Natural killer cell (primary cell): ENCODE results near the gene SYNPO. TPM values are rescaled to one million over a fixed set of nuclear protein-coding genes. Genes with fewer than 3 reads are reported as not detected.

Experiments used
- ATAC-seq, 3 donors: fragments of 150-1000 bp in 2 of 3; fragments of 200-7000 bp in 1 of 3; cut with Tn5 transposase; 1 replicate in 1 of 3; 2 replicates in 2 of 3; pipeline ENCODE4 v1.10.0; 2021; ENCODE audit warnings: mild to moderate bottlenecking in 2 of 3, moderate library complexity in 2 of 3
- DNase-seq, 2 donors: peaks; one replicate each; pipeline versions ENCODE4 v3.0.0 to v3.0.0-alpha.2; 2013 to 2021; ENCODE audit warnings: mixed read lengths in 1 of 2
- H3K27ac ChIP-seq: one replicate; pipeline ENCODE4 v1.5.1; 2013; ENCODE audit warnings: mild to moderate bottlenecking, low read length
- H3K27me3 ChIP-seq: one replicate; pipeline ENCODE4 v1.6.1; 2013; ENCODE audit warnings: low read length; ENCODE audit not compliant: control insufficient read depth, insufficient read depth
- H3K36me3 ChIP-seq: one replicate; pipeline ENCODE4 v1.6.1; 2013; ENCODE audit warnings: low read length; ENCODE audit not compliant: control insufficient read depth, insufficient read depth
- H3K4me1 ChIP-seq: one replicate; pipeline ENCODE4 v1.6.1; 2013; ENCODE audit warnings: low read length; ENCODE audit not compliant: control insufficient read depth, insufficient read depth
- H3K4me3 ChIP-seq: one replicate; pipeline ENCODE4 v1.5.1; 2013; ENCODE audit warnings: low read length
- H3K9me3 ChIP-seq: one replicate; pipeline ENCODE4 v1.6.1; 2013; ENCODE audit warnings: low read length; ENCODE audit not compliant: control insufficient read depth, insufficient read depth
- H3K27ac Mint-ChIP-seq, 2 donors: one replicate each; pipeline ENCODE4 v1.8.0; 2022; ENCODE audit warnings: mild to moderate bottlenecking in 2 of 2, mixed read lengths in 2 of 2, moderate library complexity in 1 of 2
- H3K27me3 Mint-ChIP-seq, 2 donors: one replicate each; pipeline ENCODE4 v1.8.0; 2022; ENCODE audit warnings: low read depth in 2 of 2, mixed read lengths in 2 of 2
- H3K36me3 Mint-ChIP-seq: one replicate; pipeline ENCODE4 v1.8.0; 2022; ENCODE audit warnings: mixed read lengths
- H3K4me1 Mint-ChIP-seq, 2 donors: one replicate each; pipeline ENCODE4 v1.8.0; 2022; ENCODE audit warnings: mixed read lengths in 2 of 2
- H3K4me3 Mint-ChIP-seq: one replicate; pipeline ENCODE4 v1.8.0; 2022; ENCODE audit warnings: mild to moderate bottlenecking, moderate library complexity, mixed read lengths
- H3K9me3 Mint-ChIP-seq, 2 donors: one replicate each; pipeline ENCODE4 v1.8.0; 2022; ENCODE audit warnings: mixed read lengths in 2 of 2
- whole genome bisulfite sequencing: methylation state at CpG from one replicate; pipeline ENCODE4 v1.1.7; 2013; ENCODE audit warnings: missing lambda C conversion rate; ENCODE audit not compliant: insufficient coverage; 5-methylcytosine and 5-hydroxymethylcytosine counted together
- intact Hi-C: fragments of 100-400 bp; cut with micrococcal nuclease; formaldehyde crosslinking; loops from one replicate; pipeline ENCODE4 v1.14.2; 2022
- total RNA-seq, 4 donors: library from RNA; stranded (reverse); fragments of 120-200 nt in 1 of 4; gene quantifications; one replicate each; pipeline versions ENCODE4 v1.2.3 to v1.2.4, GENCODE V29; 2013 to 2022
- TF ChIP-seq, protein P1 (sequence below): fragments of 200-600 bp; IDR thresholded peaks from one replicate; pipeline ENCODE4 v1.8.0; 2022; ENCODE audit warnings: antibody characterized with exemption

Gene SYNPO
- total RNA-seq, 3 donors from 2014 or later (not counting 1 experiment from before 2014, with no cell fraction given), result 0.16 to 0.48 TPM; not detected in 1

DNA sequence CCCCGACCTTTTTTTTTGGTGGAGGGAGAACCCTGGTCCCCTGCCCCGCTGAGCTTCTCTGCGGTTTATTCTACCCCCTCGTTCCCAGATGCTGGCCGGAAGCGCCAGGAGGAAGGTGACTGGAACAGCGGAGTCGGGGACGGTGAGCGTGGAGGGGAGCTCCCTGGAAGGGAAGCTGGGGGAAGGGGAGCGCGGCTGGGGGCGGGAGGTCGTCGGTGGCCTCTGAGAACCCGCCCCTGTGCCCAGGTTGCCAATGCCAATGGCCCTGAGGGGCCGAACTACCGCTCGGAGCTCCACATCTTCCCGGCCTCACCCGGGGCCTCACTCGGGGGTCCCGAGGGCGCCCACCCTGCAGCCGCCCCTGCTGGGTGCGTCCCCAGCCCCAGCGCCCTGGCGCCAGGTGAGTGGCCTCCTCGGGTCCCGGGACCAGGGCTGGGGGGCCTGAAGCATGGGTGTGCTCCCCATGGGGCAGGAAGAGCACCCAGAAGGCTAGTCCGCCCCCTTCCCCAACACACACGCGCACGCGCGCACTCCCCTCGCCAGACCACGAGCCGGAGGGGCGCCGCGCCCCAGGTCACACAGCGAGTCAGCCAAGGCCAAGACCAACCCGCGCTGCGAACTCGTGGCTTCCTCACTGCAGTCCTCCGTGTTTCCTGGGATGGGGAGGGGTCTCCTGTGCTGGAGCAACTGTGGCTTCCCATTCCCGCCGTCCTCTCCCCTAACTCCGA is 31.2 kb downstream of the SYNPO start:
- no peaks in the 10 kb centered on the region for H3K9me3 ChIP-seq
- ATAC-seq, result peak; percentile 54 to 68 (median 64)
- no peak overlapping the region for H3K27ac ChIP-seq
- H3K4me3 Mint-ChIP-seq, result peak overlapping the region; percentile 78
- H3K27me3 ChIP-seq, result peaks cover 12% of the 10 kb centered on the region
- DNase-seq, result peak in 1 of 2 donors; percentile 32
- no peaks in the 10 kb centered on the region for H3K36me3 ChIP-seq
- H3K4me3 ChIP-seq, result peak overlapping the region; percentile 30
- intact Hi-C loops, result no loop called here
- H3K27ac Mint-ChIP-seq, result peak overlapping the region in 1 of 2 donors; percentile 52
- H3K4me1 ChIP-seq, result peaks cover 18% of the 10 kb centered on the region
- H3K36me3 Mint-ChIP-seq, result no peaks in the 10 kb centered on the region
- peaks cover 8 to 16% of the 10 kb centered on the region in 2 donors for H3K27me3 Mint-ChIP-seq
- TF ChIP-seq, protein P1, sequence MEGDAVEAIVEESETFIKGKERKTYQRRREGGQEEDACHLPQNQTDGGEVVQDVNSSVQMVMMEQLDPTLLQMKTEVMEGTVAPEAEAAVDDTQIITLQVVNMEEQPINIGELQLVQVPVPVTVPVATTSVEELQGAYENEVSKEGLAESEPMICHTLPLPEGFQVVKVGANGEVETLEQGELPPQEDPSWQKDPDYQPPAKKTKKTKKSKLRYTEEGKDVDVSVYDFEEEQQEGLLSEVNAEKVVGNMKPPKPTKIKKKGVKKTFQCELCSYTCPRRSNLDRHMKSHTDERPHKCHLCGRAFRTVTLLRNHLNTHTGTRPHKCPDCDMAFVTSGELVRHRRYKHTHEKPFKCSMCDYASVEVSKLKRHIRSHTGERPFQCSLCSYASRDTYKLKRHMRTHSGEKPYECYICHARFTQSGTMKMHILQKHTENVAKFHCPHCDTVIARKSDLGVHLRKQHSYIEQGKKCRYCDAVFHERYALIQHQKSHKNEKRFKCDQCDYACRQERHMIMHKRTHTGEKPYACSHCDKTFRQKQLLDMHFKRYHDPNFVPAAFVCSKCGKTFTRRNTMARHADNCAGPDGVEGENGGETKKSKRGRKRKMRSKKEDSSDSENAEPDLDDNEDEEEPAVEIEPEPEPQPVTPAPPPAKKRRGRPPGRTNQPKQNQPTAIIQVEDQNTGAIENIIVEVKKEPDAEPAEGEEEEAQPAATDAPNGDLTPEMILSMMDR, result no peak
- H3K9me3 Mint-ChIP-seq, result no peaks in the 10 kb centered on the region
- H3K4me1 Mint-ChIP-seq, result no peaks in the 10 kb centered on the region
- under 1% methylated on average over 47 of the region's 51 CpGs for WGBS

DNA sequence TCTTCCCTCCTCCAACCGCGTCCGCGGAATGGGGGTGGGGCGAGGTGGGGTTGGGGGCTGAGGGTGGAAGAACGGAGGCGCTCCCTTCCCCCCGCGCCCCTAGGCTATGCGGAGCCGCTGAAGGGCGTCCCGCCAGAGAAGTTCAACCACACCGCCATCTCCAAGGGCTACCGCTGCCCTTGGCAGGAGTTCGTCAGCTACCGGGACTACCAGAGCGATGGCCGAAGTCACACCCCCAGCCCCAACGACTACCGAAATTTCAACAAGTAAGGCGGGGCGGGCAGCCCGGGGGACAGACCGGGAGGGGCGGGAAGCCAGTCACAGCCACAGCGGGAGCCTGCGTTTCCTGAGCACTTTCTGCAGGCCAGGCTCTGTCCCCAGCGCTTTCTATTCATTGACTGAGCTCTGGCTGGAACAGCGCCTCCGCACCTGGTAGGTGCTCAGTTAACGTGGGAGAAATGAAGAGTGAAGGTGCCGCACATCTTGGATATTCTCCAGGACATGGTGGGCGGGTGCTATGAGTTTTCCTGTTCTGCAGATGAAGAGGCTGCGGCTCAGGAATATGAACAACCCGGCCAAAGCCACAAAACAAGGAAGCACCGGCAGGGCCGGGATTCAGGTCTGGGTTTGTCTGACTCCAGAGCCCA is 31.9 kb downstream of the SYNPO start:
- Histone ChIP-seq H3K27ac (no peak overlapping the region), H3K27me3 (peaks cover 12% of the 10 kb centered on the region), H3K4me3 (peak overlapping the region; percentile 30), H3K9me3 (no peaks in the 10 kb centered on the region), H3K4me1 (peaks cover 18% of the 10 kb centered on the region), H3K36me3 (no peaks in the 10 kb centered on the region)
- Mint-ChIP-seq H3K9me3 (no peaks in the 10 kb centered on the region), H3K27ac (peak overlapping the region in 1 of 2 donors; percentile 52), H3K27me3 (peaks cover 8 to 16% of the 10 kb centered on the region in 2 donors), H3K36me3 (no peaks in the 10 kb centered on the region), H3K4me1 (no peaks in the 10 kb centered on the region), H3K4me3 (peak overlapping the region; percentile 78)
- TF ChIP-seq, protein P1, result no peak
- ATAC-seq (peak; percentile 53 to 70 (median 55)), DNase-seq (peak in 1 of 2 donors; percentile 43)
- intact Hi-C loops, result no loop called here
- WGBS, result 5% methylated on average over 33 of the region's 38 CpGs

DNA sequence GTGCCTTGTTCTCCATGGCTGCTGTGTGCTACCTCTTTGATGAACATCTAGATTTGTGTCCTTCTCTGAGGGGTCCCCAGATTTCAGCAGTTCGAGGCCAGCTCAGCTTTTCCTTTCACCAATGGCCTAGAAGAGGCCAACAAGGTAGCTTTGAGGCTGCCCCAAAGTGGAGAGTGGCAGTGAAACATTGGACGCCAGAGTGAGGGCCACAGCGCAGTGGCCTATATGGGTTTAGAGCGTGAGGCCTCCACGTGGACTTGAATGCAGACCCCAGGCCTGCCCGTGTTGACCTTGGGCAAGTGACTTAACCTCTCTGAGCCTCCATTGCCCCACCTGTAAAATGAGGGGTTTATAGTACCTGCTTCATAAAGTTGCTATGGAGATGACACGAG is 32.4 kb downstream of the SYNPO start:
- no peak overlapping the region for H3K27ac Mint-ChIP-seq
- peak overlapping the region; percentile 78 for H3K4me3 Mint-ChIP-seq
- intact Hi-C loops, result no loop called here
- no peak overlapping the region for H3K27ac ChIP-seq
- no peaks in the 10 kb centered on the region for H3K9me3 Mint-ChIP-seq
- H3K36me3 ChIP-seq, result no peaks in the 10 kb centered on the region
- H3K4me1 ChIP-seq, result peaks cover 18% of the 10 kb centered on the region
- DNase-seq, result no peak
- no peak for ATAC-seq
- H3K27me3 ChIP-seq, result peaks cover 12% of the 10 kb centered on the region
- H3K9me3 ChIP-seq, result no peaks in the 10 kb centered on the region
- 73% methylated on average over 7 of the region's 7 CpGs for WGBS
- H3K4me1 Mint-ChIP-seq, result no peaks in the 10 kb centered on the region
- no peaks in the 10 kb centered on the region for H3K36me3 Mint-ChIP-seq
- H3K4me3 ChIP-seq, result no peak overlapping the region
- TF ChIP-seq, protein P1, result no peak
- H3K27me3 Mint-ChIP-seq, result peaks cover 8 to 16% of the 10 kb centered on the region in 2 donors
